HepG2 (cell line): ENCODE data around the gene TUT1. TPM values are rescaled to one million over a fixed set of nuclear protein-coding genes. Genes with fewer than 3 reads are reported as not detected.
A peak's percentile ranks its signal among the peaks of the same experiment; 100 is the strongest.

Experiments used
- BCL3 ChIP-seq: sonication (generic); formaldehyde crosslinking; IDR thresholded peaks from 2 replicates; pipeline ENCODE4 v1.5.1; 2020; ENCODE audit warnings: mild to moderate bottlenecking, missing genetic modification reagents, moderate library complexity
- CENPBD1 ChIP-seq: sonication (generic); formaldehyde crosslinking; IDR thresholded peaks from 2 replicates; pipeline ENCODE4 v1.8.0; 2022; ENCODE audit warnings: missing genetic modification reagents, low read depth, mild to moderate bottlenecking, borderline replicate concordance
- ELF3 ChIP-seq: IDR thresholded peaks from 2 replicates; pipeline ENCODE4 v1.6.1; 2016; ENCODE audit warnings: missing genetic modification reagents, missing compliant biosample characterization
- RBM39 ChIP-seq: fragments of 200-400 bp; formaldehyde crosslinking; IDR thresholded peaks from one replicate; pipeline ENCODE4 v1.6.1; 2018; ENCODE audit warnings: antibody characterized with exemption, mild to moderate bottlenecking, low read depth, low read length; ENCODE audit not compliant: poor library complexity, severe bottlenecking
- RFXANK ChIP-seq: IDR thresholded peaks from 2 replicates; pipeline ENCODE4 v1.6.1; 2016
- SAFB2 ChIP-seq: sonication (generic); formaldehyde crosslinking; IDR thresholded peaks from 2 replicates; pipeline ENCODE4 v1.5.1; 2020; ENCODE audit warnings: missing genetic modification reagents, low read depth, mild to moderate bottlenecking, borderline replicate concordance
- THAP11 ChIP-seq: IDR thresholded peaks from 2 replicates; pipeline ENCODE4 v1.6.1; 2016; ENCODE audit warnings: missing biosample characterization, missing genetic modification reagents
- ZBTB42 ChIP-seq: sonication (generic); formaldehyde crosslinking; IDR thresholded peaks from 2 replicates; pipeline ENCODE4 v1.5.0; 2020; ENCODE audit warnings: mild to moderate bottlenecking, missing genetic modification reagents
- ZFP37 ChIP-seq: sonication (generic); formaldehyde crosslinking; IDR thresholded peaks from 2 replicates; pipeline ENCODE4 v1.4.0; 2020; ENCODE audit warnings: missing genetic modification reagents, borderline replicate concordance
- ZNF318 ChIP-seq: sonication (generic); formaldehyde crosslinking; IDR thresholded peaks from 2 replicates; pipeline ENCODE4 v1.4.0; 2020; ENCODE audit warnings: mild to moderate bottlenecking, missing genetic modification reagents
- ZNF687 ChIP-seq: sonication (generic); formaldehyde crosslinking; IDR thresholded peaks from 2 replicates; pipeline ENCODE4 v1.5.1; 2020; ENCODE audit warnings: mild to moderate bottlenecking, missing genetic modification reagents, moderate library complexity
- ZNF713 ChIP-seq: sonication (generic); formaldehyde crosslinking; IDR thresholded peaks from 2 replicates; pipeline ENCODE4 v1.4.0; 2020; ENCODE audit warnings: mild to moderate bottlenecking, missing genetic modification reagents
- ZNF780A ChIP-seq: sonication (generic); formaldehyde crosslinking; IDR thresholded peaks from 2 replicates; pipeline ENCODE4 v1.8.0; 2022; ENCODE audit warnings: mild to moderate bottlenecking, missing genetic modification reagents, moderate library complexity
- polyA plus RNA-seq, 8 experiments: library from polyadenylated mRNA; depleted of rRNA in 3 of 8; stranded (reverse) in 7 of 8; unstranded in 1 of 8; fragments of >200 nt; fragmentation: Illumina TruSeq in 4 of 8; extraction: Trizol in 4 of 8; gene quantifications; 2 replicates each; pipeline versions ENCODE4 v1.2.1 to v1.2.3, GENCODE V29; 2011 to 2016; ENCODE audit warnings: low read depth in 4 of 8, missing spikeins in 1 of 8, mixed read lengths in 1 of 8; ENCODE audit not compliant: insufficient read depth in 1 of 8
- total RNA-seq, 5 experiments: library from RNA; depleted of rRNA; stranded (reverse); fragments of >200 nt; fragmentation: Illumina TruSeq; extraction: Trizol; gene quantifications; 2 replicates each; pipeline ENCODE4 v1.2.3, GENCODE V29; 2016; ENCODE audit warnings: low read depth in 1 of 5

TUT1 gene
- total and polyA plus RNA-seq, 2 of the 13 experiments (the other 11 are each of a cell fraction or from before 2014, with no cell fraction given) = 9.7 to 14.3 TPM

- TF ChIP-seq ZNF318 (CRISPR knock-in tag) (0 out of 2 replicates have a peak, but pooled peaks have one; percentile 7), RBM39 (peak; percentile 23), SAFB2 (CRISPR knock-in tag) (no peak), RFXANK (no peak), ZNF780A (no peak), ELF3 (no peak), ZFP37 (peak; percentile 79; the same call in 1 of the 2 replicates), CENPBD1 (CRISPR knock-in tag) (no peak; the same call in 1 of the 2 replicates), THAP11 (no peak), ZNF713 (0 out of 2 replicates have a peak, but pooled peaks have one; percentile 56), BCL3 (CRISPR knock-in tag) (peak; percentile 33; the same call in 1 of the 2 replicates), ZBTB42 (peak; percentile 11; the same call in 1 of the 2 replicates), ZNF687 (peak; percentile 21; the same call in 1 of the 2 replicates)
Observed at GRCh38 chr11:62574363-62575071, 16.8 kb downstream of the TUT1 start (continued).
